GM15510 (cell line): ENCODE measurements around the gene MALAT1.

Experiments used
- POLR2A ChIP-seq: IDR thresholded peaks from 3 replicates; pipeline ENCODE4 v1.6.1; 2011; ENCODE audit warnings: borderline replicate concordance; ENCODE audit not compliant: insufficient read length; ENCODE audit errors: extremely low read depth

MALAT1 gene

DNA sequence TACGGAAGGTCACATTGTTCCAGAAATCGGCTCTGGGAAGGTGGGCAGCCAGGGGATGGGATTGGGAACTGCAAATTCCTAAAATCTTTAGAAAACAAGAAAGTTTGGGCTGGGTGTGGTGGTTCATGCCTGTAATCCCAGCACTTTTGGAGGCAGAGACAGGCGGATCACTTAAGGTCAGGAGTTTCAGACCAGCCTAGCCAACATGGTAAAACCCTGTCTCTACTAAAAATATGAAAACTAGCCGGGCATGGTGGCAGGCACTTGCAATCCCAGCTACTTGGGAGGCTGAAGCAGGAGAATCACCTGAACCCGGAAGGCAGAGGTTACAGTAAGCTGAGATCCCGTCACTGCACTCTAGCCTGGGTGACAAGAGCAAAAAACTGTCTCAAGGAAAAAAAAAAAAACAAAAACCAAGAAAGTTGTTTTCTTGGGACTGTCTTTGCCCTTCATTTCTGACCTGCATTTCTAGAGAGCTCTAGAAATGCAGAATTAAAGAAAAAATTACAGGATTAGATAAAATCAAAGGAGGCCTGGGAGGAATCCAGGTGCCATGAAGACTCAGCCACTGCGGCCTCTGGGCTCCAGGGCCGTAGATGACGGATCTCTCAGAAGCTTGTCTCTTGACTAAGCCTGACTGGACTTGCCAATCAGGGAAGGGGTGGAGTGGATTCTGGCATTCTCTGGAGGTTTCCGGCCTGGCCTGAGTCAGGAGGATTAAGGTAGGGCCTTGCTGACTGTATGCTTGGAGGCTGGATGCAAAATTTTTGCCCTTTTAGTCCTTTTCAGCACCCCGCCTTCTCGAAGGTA is 5.3 kb upstream of the MALAT1 start:
- TF ChIP-seq POLR2A, result peak; percentile 30

- no peak for TF ChIP-seq POLR2A
Measured at GRCh38 chr11:65496304-65497140, 2.3 kb upstream of the MALAT1 start.

DNA sequence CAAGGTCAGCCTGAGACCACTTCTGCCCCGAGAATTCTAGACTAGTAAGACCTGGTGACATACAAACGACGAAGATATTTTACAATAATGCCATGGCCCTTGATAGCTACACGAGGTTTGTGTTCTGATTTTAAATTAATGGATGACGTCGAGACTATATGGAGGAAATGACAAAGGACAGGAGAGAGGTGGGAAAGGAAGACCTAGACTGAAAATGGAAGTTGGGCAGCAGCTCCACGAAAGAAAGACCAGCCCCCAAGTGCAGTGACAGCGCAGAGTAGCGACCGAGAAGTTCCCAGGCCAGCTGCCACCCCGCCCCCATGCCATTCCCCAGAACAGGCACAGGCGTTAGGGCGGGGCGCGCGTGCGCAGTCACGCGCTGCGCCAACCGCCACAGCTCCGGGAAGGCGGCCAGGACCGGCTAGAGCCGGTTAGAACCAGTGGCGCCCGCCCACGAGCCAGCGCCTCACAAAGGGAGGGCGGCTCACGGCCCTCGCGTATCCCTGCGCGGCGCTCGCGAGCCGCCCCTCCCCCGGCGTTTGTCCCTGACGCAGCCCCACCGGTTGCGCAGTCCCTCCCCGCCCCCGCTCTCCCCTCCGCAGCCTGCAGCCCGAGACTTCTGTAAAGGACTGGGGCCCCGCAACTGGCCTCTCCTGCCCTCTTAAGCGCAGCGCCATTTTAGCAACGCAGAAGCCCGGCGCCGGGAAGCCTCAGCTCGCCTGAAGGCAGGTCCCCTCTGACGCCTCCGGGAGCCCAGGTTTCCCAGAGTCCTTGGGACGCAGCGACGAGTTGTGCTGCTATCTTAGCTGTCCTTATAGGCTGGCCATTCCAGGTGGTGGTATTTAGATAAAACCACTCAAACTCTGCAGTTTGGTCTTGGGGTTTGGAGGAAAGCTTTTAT is 1.5 kb upstream of the MALAT1 start:
- peak; percentile 88 for TF ChIP-seq POLR2A

DNA sequence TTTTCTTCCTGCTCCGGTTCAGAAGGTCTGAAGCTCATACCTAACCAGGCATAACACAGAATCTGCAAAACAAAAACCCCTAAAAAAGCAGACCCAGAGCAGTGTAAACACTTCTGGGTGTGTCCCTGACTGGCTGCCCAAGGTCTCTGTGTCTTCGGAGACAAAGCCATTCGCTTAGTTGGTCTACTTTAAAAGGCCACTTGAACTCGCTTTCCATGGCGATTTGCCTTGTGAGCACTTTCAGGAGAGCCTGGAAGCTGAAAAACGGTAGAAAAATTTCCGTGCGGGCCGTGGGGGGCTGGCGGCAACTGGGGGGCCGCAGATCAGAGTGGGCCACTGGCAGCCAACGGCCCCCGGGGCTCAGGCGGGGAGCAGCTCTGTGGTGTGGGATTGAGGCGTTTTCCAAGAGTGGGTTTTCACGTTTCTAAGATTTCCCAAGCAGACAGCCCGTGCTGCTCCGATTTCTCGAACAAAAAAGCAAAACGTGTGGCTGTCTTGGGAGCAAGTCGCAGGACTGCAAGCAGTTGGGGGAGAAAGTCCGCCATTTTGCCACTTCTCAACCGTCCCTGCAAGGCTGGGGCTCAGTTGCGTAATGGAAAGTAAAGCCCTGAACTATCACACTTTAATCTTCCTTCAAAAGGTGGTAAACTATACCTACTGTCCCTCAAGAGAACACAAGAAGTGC is 661 bp upstream of the MALAT1 start:
- TF ChIP-seq POLR2A, result no peak

DNA sequence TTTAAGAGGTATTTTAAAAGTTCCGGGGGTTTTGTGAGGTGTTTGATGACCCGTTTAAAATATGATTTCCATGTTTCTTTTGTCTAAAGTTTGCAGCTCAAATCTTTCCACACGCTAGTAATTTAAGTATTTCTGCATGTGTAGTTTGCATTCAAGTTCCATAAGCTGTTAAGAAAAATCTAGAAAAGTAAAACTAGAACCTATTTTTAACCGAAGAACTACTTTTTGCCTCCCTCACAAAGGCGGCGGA is 193 bp upstream of the MALAT1 start:
- no peak for TF ChIP-seq POLR2A

DNA sequence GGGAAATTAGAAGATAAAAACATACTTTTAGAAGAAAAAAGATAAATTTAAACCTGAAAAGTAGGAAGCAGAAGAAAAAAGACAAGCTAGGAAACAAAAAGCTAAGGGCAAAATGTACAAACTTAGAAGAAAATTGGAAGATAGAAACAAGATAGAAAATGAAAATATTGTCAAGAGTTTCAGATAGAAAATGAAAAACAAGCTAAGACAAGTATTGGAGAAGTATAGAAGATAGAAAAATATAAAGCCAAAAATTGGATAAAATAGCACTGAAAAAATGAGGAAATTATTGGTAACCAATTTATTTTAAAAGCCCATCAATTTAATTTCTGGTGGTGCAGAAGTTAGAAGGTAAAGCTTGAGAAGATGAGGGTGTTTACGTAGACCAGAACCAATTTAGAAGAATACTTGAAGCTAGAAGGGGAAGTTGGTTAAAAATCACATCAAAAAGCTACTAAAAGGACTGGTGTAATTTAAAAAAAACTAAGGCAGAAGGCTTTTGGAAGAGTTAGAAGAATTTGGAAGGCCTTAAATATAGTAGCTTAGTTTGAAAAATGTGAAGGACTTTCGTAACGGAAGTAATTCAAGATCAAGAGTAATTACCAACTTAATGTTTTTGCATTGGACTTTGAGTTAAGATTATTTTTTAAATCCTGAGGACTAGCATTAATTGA is 1.0 kb downstream of the MALAT1 start:
- no peak for TF ChIP-seq POLR2A

DNA sequence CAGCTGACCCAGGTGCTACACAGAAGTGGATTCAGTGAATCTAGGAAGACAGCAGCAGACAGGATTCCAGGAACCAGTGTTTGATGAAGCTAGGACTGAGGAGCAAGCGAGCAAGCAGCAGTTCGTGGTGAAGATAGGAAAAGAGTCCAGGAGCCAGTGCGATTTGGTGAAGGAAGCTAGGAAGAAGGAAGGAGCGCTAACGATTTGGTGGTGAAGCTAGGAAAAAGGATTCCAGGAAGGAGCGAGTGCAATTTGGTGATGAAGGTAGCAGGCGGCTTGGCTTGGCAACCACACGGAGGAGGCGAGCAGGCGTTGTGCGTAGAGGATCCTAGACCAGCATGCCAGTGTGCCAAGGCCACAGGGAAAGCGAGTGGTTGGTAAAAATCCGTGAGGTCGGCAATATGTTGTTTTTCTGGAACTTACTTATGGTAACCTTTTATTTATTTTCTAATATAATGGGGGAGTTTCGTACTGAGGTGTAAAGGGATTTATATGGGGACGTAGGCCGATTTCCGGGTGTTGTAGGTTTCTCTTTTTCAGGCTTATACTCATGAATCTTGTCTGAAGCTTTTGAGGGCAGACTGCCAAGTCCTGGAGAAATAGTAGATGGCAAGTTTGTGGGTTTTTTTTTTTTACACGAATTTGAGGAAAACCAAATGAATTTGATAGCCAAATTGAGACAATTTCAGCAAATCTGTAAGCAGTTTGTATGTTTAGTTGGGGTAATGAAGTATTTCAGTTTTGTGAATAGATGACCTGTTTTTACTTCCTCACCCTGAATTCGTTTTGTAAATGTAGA is 1.7 kb downstream of the MALAT1 start:
- peak; percentile 89 for TF ChIP-seq POLR2A

DNA sequence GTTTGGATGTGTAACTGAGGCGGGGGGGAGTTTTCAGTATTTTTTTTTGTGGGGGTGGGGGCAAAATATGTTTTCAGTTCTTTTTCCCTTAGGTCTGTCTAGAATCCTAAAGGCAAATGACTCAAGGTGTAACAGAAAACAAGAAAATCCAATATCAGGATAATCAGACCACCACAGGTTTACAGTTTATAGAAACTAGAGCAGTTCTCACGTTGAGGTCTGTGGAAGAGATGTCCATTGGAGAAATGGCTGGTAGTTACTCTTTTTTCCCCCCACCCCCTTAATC is 2.3 kb downstream of the MALAT1 start:
- TF ChIP-seq POLR2A, result no peak

- peak; percentile 43 for TF ChIP-seq POLR2A
Measured at GRCh38 chr11:65501472-65502273, 2.8 kb downstream of the MALAT1 start.

DNA sequence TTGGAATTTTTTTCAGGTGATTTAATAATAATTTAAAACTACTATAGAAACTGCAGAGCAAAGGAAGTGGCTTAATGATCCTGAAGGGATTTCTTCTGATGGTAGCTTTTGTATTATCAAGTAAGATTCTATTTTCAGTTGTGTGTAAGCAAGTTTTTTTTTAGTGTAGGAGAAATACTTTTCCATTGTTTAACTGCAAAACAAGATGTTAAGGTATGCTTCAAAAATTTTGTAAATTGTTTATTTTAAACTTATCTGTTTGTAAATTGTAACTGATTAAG is 3.4 kb downstream of the MALAT1 start:
- TF ChIP-seq POLR2A, result no peak

DNA sequence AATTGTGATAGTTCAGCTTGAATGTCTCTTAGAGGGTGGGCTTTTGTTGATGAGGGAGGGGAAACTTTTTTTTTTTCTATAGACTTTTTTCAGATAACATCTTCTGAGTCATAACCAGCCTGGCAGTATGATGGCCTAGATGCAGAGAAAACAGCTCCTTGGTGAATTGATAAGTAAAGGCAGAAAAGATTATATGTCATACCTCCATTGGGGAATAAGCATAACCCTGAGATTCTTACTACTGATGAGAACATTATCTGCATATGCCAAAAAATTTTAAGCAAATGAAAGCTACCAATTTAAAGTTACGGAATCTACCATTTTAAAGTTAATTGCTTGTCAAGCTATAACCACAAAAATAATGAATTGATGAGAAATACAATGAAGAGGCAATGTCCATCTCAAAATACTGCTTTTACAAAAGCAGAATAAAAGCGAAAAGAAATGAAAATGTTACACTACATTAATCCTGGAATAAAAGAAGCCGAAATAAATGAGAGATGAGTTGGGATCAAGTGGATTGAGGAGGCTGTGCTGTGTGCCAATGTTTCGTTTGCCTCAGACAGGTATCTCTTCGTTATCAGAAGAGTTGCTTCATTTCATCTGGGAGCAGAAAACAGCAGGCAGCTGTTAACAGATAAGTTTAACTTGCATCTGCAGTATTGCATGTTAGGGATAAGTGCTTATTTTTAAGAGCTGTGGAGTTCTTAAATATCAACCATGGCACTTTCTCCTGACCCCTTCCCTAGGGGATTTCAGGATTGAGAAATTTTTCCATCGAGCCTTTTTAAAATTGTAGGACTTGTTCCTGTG is 3.9 kb downstream of the MALAT1 start:
- TF ChIP-seq POLR2A, result peak; percentile 46

- TF ChIP-seq POLR2A, result no peak
Measured at GRCh38 chr11:65503368-65503948, 4.6 kb downstream of the MALAT1 start.
